ENCODE measurements around the gene SMIM13.

SMIM13 gene

DNA sequence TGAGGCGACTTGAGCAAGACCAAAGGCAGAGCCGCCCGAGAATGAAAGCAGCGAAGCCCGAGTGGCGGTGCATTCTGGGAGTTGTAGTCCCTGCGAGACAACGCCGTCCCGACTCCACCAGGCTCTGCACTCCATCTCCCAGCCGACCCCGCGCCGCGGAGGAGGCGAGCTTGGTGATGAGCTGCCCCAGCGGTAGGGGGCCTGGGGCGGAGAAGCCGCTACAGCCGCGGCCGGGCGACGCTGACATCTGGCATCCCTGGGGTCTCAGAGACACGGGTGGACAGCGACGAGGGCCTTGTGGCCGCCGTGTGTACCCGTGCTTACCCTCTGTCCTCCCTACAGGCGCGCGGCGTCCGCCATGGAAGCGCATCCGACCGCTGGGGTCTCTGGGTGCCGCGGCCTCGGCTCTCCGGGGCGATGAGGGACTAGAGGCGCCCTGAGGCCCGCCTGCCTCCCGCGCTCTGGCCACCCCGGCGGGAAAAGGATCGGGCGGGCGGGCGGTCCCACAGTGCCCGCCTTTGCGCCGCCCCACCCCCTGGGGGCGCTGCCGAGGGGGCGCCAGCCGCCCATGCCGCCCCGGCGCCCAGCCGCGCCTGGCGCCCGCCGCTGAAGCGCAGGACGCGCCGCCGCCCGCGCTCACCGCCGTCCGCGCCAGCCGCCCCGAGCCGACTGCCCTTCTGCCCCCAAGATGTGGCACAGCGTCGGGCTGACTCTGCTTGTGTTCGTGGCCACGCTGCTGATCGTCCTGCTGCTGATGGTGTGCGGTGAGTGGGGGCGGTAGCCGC is at the start of gene SMIM13:
Gene SMIM13 (plus strand): TSS at position 209 of the 785 bp plus-strand sequence. CDS start 480 bp downstream, at position 689.
- TF ChIP-seq, protein P1, sequence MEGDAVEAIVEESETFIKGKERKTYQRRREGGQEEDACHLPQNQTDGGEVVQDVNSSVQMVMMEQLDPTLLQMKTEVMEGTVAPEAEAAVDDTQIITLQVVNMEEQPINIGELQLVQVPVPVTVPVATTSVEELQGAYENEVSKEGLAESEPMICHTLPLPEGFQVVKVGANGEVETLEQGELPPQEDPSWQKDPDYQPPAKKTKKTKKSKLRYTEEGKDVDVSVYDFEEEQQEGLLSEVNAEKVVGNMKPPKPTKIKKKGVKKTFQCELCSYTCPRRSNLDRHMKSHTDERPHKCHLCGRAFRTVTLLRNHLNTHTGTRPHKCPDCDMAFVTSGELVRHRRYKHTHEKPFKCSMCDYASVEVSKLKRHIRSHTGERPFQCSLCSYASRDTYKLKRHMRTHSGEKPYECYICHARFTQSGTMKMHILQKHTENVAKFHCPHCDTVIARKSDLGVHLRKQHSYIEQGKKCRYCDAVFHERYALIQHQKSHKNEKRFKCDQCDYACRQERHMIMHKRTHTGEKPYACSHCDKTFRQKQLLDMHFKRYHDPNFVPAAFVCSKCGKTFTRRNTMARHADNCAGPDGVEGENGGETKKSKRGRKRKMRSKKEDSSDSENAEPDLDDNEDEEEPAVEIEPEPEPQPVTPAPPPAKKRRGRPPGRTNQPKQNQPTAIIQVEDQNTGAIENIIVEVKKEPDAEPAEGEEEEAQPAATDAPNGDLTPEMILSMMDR (IDR thresholded peaks at IDR 0.05; ENCODE audit: low read depth, low read length) = peak; percentile 18
- peak; percentile 94 for DNase-seq (ENCODE audit: extremely low read depth, low read depth)

DNA sequence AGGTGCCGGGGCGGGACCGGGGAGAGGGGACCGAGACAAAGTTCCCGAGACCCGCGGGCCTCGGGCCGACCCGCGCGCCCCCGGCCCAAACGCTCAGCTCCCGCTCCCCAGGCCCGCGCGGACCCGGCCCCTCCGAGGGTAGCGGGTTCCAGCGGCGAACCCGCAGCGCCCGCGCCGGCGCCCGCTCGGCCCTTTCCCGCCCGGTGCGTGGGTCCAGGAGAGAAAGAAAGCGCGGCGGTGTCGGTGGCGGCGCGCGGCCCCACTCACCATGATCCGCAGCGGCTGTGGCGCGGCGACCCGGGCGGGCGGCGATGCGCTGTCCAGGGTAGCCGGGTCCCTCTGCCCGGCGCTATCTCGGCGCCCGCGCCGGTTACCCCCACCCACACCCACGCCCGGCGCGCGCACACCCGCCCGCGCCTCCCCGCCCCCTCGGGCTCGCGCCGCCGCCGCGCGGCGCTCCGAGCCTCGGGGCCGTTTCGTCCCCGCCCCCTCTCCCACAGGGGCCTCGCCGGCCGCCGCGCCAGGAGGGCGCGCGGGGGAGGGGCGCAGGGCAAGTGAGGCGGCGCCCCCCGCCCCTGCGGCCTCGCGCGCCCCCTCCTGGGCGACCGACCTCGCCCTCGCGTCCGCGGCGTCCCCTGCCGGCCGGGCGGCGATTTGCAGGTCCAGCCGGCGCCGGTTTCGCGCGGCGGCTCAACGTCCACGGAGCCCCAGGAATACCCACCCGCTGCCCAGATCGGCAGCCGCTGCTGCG is 49.5 kb upstream of the SMIM13 start, which contains the start of gene ELOVL2:
Gene ELOVL2 (minus strand): TSS at position 345 of the 751 bp plus-strand sequence. CDS start 75 bp downstream, at position 270.
- DNase-seq (ENCODE audit: extremely low read depth, low read depth) = no peak
- TF ChIP-seq, protein P1 (IDR thresholded peaks at IDR 0.05; ENCODE audit: low read depth, low read length) = peak; percentile 36

DNA sequence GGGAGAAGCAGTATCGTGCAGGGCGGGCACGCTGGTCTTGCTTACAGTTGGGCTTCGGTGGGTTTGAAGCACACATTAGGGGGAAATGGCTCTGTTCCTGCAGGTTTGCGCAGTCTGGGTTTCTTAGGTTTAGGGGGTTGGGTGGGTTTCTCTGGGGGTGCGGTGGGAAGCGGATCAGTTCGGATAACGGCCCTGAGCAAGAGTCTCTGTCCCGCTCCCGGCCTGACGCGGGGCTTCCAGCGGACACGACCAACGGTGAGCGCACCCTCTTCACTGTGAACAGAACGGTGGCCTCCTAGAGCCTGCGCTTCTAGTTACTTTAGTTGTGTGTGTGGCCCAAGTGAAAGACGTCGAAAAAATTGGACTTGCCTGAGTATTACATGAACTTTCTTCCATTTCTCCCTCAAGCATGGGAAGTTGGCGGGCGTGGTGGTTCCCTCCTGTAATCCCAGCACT is 48.9 kb upstream of the SMIM13 start:
- TF ChIP-seq, protein P1 (IDR thresholded peaks at IDR 0.05; ENCODE audit: low read depth, low read length) = no peak
- no peak for DNase-seq (ENCODE audit: extremely low read depth, low read depth)

DNA sequence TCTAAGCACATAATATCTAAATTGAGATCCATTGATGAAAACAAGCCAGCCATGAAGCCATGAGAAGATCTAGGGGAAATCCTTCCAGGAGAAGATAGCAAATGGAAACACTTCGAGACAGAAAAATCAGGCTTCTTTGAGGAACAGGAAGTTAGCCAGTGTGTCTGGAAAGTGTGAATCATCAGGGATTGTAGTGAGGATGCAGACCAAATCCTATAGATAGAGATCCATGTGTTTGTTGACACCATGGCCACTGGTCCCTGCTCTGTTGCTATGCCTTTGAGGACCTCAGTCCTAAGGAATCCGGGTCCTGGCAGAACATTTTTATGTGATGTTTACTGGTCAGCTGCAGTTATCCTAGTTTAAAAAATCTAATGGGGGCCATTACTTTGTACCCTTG is 42.9 kb upstream of the SMIM13 start:
- DNase-seq (ENCODE audit: extremely low read depth, low read depth) = no peak
- TF ChIP-seq, protein P1 (IDR thresholded peaks at IDR 0.05; ENCODE audit: low read depth, low read length) = no peak

DNA sequence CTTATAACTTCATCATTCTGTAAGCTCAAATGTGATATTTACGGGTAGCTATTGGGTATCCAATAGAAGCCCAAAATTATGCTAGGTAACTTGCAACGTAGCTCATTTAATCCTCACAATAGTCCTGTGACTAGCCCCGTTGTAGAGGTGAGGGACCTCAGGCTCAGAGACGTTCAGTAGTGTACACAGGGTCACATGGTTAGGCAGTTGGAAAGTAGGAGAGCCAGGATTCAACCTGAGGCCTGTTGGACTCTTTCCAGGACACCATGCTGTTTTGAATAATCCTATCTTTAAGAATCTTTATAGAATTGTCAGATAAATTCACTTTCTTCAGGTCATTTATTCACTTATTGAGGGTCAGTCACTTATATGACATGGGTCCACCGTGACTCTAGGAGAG is 40.3 kb upstream of the SMIM13 start:
- TF ChIP-seq, protein P1 (IDR thresholded peaks at IDR 0.05; ENCODE audit: low read depth, low read length) = no peak

DNA sequence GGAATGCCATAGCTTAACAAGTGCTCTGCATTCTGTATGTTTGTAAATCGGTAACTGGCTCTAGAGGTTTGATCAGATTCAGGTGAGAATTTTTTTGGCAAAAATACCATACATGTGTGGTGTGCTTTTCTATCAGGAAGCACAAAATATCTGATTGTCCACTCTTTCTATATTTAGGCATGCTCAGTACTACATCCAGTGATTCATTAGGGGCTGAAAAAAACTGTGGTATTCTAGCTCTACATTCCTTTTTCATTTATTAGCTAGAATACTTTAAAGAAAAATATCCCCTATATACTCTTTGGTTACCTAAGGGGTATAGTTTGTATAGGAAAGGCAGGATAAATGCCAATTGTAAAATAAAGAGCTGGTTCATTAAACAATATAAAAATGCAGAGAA is 38.9 kb upstream of the SMIM13 start:
- DNase-seq (ENCODE audit: extremely low read depth, low read depth) = no peak
- TF ChIP-seq, protein P1 (IDR thresholded peaks at IDR 0.05; ENCODE audit: low read depth, low read length) = no peak

More for the DNA sequence above, 40.3 kb upstream of the SMIM13 start:
- no peak for DNase-seq (ENCODE audit: extremely low read depth, low read depth)

Measured in AG09319 (cell line).